ENCODE results near the gene KBTBD12. TPM values are rescaled to one million over a fixed set of nuclear protein-coding genes. Genes with fewer than 3 reads are reported as not detected.

Gene KBTBD12
- total and polyA plus RNA-seq, 4 donors: 0.02 to 0.89 (median 0.08) TPM; not detected in 1

DNA sequence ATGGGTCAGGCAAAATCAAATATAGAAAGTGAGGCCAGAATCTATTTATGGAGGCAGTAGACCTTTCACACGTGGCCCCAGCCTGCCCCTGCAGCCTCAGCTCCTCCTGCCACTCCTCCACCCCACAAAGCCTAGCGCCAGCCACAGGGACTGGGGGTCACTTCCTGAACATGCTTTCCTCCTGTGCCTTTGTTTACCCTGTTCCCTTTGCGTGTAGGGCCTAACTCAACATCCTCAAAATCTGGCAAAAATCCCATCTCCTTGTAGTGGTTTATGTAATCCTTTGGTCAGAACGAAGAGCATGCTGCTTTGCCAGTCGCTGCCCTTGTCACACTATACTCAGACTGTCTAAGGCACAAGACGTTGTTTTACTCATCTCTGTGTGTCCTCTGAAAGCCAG is 39.6 kb downstream of the KBTBD12 start:
- no peak for TF ChIP-seq FOXA2 (IDR thresholded peaks at IDR 0.05)
- no peak for TF ChIP-seq HNF4G (IDR thresholded peaks at IDR 0.05)
- TF ChIP-seq, protein P1, sequence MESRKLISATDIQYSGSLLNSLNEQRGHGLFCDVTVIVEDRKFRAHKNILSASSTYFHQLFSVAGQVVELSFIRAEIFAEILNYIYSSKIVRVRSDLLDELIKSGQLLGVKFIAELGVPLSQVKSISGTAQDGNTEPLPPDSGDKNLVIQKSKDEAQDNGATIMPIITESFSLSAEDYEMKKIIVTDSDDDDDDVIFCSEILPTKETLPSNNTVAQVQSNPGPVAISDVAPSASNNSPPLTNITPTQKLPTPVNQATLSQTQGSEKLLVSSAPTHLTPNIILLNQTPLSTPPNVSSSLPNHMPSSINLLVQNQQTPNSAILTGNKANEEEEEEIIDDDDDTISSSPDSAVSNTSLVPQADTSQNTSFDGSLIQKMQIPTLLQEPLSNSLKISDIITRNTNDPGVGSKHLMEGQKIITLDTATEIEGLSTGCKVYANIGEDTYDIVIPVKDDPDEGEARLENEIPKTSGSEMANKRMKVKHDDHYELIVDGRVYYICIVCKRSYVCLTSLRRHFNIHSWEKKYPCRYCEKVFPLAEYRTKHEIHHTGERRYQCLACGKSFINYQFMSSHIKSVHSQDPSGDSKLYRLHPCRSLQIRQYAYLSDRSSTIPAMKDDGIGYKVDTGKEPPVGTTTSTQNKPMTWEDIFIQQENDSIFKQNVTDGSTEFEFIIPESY (IDR thresholded peaks at IDR 0.05): no peak
- TF ChIP-seq, protein P2, sequence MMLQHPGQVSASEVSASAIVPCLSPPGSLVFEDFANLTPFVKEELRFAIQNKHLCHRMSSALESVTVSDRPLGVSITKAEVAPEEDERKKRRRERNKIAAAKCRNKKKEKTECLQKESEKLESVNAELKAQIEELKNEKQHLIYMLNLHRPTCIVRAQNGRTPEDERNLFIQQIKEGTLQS (IDR thresholded peaks at IDR 0.05): no peak
- no peak for TF ChIP-seq RXRA (IDR thresholded peaks at IDR 0.05)
- TF ChIP-seq GABPA (IDR thresholded peaks at IDR 0.05 in 1 of 2, conservative IDR thresholded peaks at IDR 0.05 in 1 of 2): no peak
- TF ChIP-seq, protein P3, sequence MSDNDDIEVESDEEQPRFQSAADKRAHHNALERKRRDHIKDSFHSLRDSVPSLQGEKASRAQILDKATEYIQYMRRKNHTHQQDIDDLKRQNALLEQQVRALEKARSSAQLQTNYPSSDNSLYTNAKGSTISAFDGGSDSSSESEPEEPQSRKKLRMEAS (IDR thresholded peaks at IDR 0.05): no peak
- no peak for TF ChIP-seq FOXA1 (IDR thresholded peaks at IDR 0.05)
- no peak for TF ChIP-seq JUND (IDR thresholded peaks at IDR 0.05)
- TF ChIP-seq TAF1 (conservative IDR thresholded peaks at IDR 0.05): no peak
- TF ChIP-seq RAD21 (IDR thresholded peaks at IDR 0.05): no peak
- no peak for TF ChIP-seq HNF4A (conservative IDR thresholded peaks at IDR 0.05)
- TF ChIP-seq EGR1 (IDR thresholded peaks at IDR 0.05; ENCODE audit: low read depth in 2 of 2): no peak
- TF ChIP-seq, protein P4, sequence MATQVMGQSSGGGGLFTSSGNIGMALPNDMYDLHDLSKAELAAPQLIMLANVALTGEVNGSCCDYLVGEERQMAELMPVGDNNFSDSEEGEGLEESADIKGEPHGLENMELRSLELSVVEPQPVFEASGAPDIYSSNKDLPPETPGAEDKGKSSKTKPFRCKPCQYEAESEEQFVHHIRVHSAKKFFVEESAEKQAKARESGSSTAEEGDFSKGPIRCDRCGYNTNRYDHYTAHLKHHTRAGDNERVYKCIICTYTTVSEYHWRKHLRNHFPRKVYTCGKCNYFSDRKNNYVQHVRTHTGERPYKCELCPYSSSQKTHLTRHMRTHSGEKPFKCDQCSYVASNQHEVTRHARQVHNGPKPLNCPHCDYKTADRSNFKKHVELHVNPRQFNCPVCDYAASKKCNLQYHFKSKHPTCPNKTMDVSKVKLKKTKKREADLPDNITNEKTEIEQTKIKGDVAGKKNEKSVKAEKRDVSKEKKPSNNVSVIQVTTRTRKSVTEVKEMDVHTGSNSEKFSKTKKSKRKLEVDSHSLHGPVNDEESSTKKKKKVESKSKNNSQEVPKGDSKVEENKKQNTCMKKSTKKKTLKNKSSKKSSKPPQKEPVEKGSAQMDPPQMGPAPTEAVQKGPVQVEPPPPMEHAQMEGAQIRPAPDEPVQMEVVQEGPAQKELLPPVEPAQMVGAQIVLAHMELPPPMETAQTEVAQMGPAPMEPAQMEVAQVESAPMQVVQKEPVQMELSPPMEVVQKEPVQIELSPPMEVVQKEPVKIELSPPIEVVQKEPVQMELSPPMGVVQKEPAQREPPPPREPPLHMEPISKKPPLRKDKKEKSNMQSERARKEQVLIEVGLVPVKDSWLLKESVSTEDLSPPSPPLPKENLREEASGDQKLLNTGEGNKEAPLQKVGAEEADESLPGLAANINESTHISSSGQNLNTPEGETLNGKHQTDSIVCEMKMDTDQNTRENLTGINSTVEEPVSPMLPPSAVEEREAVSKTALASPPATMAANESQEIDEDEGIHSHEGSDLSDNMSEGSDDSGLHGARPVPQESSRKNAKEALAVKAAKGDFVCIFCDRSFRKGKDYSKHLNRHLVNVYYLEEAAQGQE (IDR thresholded peaks at IDR 0.05): no peak
- TF ChIP-seq NR2F2 (IDR thresholded peaks at IDR 0.05): no peak
- Histone ChIP-seq H3K9me3 (ENCODE audit: control insufficient read depth in 4 of 4, low read length in 3 of 4) (no peaks in the 10 kb centered on the region), H3K27ac (ENCODE audit: low read depth in 1 of 2, low read length in 2 of 2) (no peak overlapping the region), H3K27me3 (ENCODE audit: control insufficient read depth in 4 of 4, insufficient read depth in 4 of 4, low read length in 3 of 4) (no peaks in the 10 kb centered on the region), H3K4me1 (ENCODE audit: control insufficient read depth in 4 of 4, insufficient read depth in 4 of 4, low read length in 3 of 4) (peaks cover 0 to under 1% (median 0%) of the 10 kb centered on the region in 4 donors), H3K4me3 (ENCODE audit: low read depth in 1 of 3, low read length in 3 of 3) (no peak overlapping the region), H3K9ac (ENCODE audit: low read depth in 1 of 2, low read length in 2 of 2) (no peak overlapping the region), H3K36me3 (ENCODE audit: control insufficient read depth in 4 of 4, insufficient read depth in 3 of 4, low read depth in 1 of 4, low read length in 3 of 4) (no peaks in the 10 kb centered on the region)
- no peak for DNase-seq (ENCODE audit: low spot score)
- WGBS: 74% methylated on average over 6 of the region's 6 CpGs

DNA sequence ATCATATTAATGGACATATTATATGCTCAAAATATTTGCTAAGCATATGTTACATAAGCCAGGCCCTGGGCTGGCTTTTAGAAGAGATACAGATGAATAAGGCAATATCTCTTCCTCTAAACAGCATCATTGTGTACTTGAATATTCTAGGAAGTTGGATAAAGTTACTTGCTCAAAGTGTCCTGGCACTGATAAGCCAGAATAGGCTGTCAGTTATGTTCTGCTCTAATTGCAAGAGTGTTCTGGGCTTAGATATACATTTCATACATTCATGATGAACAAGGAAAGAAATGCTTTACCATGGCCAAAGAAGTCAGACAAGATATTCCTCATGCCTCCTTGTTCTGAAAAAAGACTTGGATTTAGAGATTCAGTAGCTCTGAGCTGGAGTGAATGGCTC is 40.7 kb downstream of the KBTBD12 start:
- Histone ChIP-seq H3K9me3 (ENCODE audit: control insufficient read depth in 4 of 4, low read length in 3 of 4) (no peaks in the 10 kb centered on the region), H3K4me3 (ENCODE audit: low read depth in 1 of 3, low read length in 3 of 3) (no peak overlapping the region), H3K9ac (ENCODE audit: low read depth in 1 of 2, low read length in 2 of 2) (no peak overlapping the region), H3K27me3 (ENCODE audit: control insufficient read depth in 4 of 4, insufficient read depth in 4 of 4, low read length in 3 of 4) (no peaks in the 10 kb centered on the region), H3K4me1 (ENCODE audit: control insufficient read depth in 4 of 4, insufficient read depth in 4 of 4, low read length in 3 of 4) (peaks cover 0 to 5% (median 0%) of the 10 kb centered on the region in 4 donors), H3K36me3 (ENCODE audit: control insufficient read depth in 4 of 4, insufficient read depth in 3 of 4, low read depth in 1 of 4, low read length in 3 of 4) (no peaks in the 10 kb centered on the region), H3K27ac (ENCODE audit: low read depth in 1 of 2, low read length in 2 of 2) (no peak overlapping the region)
- no peak for DNase-seq (ENCODE audit: low spot score)
- TF ChIP-seq RAD21 (IDR thresholded peaks at IDR 0.05) (no peak), NR2F2 (IDR thresholded peaks at IDR 0.05) (no peak), RXRA (IDR thresholded peaks at IDR 0.05) (no peak), FOXA1 (IDR thresholded peaks at IDR 0.05) (no peak), YY1 (IDR thresholded peaks at IDR 0.05) (no peak), FOXA2 (IDR thresholded peaks at IDR 0.05) (no peak), HNF4A (conservative IDR thresholded peaks at IDR 0.05) (no peak), SP1 (IDR thresholded peaks at IDR 0.05) (no peak)
- TF ChIP-seq, protein P4 (IDR thresholded peaks at IDR 0.05): no peak
- TF ChIP-seq, protein P3 (IDR thresholded peaks at IDR 0.05): no peak
- TF ChIP-seq, protein P5, sequence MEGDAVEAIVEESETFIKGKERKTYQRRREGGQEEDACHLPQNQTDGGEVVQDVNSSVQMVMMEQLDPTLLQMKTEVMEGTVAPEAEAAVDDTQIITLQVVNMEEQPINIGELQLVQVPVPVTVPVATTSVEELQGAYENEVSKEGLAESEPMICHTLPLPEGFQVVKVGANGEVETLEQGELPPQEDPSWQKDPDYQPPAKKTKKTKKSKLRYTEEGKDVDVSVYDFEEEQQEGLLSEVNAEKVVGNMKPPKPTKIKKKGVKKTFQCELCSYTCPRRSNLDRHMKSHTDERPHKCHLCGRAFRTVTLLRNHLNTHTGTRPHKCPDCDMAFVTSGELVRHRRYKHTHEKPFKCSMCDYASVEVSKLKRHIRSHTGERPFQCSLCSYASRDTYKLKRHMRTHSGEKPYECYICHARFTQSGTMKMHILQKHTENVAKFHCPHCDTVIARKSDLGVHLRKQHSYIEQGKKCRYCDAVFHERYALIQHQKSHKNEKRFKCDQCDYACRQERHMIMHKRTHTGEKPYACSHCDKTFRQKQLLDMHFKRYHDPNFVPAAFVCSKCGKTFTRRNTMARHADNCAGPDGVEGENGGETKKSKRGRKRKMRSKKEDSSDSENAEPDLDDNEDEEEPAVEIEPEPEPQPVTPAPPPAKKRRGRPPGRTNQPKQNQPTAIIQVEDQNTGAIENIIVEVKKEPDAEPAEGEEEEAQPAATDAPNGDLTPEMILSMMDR (IDR thresholded peaks at IDR 0.05; ENCODE audit: low read depth, low read length, missing input control): no peak

All from liver (tissue), 9 donors.